Kidney epithelial cell (primary cell): ENCODE measurements around the gene PSD2. TPM values are rescaled to one million over a fixed set of nuclear protein-coding genes. Genes with fewer than 3 reads are reported as not detected.

ENCODE experiments used
- DNase-seq: peaks from one replicate; pipeline ENCODE4 v3.0.0-alpha.2; 2010; ENCODE audit warnings: low read depth
- H3K27me3 ChIP-seq: 2 replicates; pipeline ENCODE4 v1.6.0; 2011; ENCODE audit warnings: low read length; ENCODE audit not compliant: control insufficient read depth, insufficient read depth
- H3K36me3 ChIP-seq: 2 replicates; pipeline ENCODE4 v1.5.1; 2011; ENCODE audit warnings: low read length; ENCODE audit not compliant: control insufficient read depth, insufficient read depth
- H3K4me3 ChIP-seq: 2 replicates; pipeline ENCODE4 v1.5.1; 2011; ENCODE audit warnings: low read depth, mild to moderate bottlenecking, control low read depth, low read length
- CTCF ChIP-seq: IDR thresholded peaks from 2 replicates; pipeline ENCODE4 v1.5.1; 2011; ENCODE audit warnings: mild to moderate bottlenecking, moderate library complexity, low read length, control low read depth, inconsistent platforms; ENCODE audit not compliant: insufficient read depth, poor library complexity, severe bottlenecking
- total RNA-seq: library from RNA; depleted of rRNA; stranded (reverse); fragments of >200 nt; gene quantifications from 2 replicates; pipeline ENCODE4 v1.2.3, GENCODE V29; 2015

The PSD2 gene
- total RNA-seq, 1 donor from 2014 or later: 0.13 TPM

GRCh38 chr5:139888370-139888769 lies 92.8 kb downstream of the PSD2 start:
- no peak for DNase-seq
- TF ChIP-seq CTCF: no peak
- Histone ChIP-seq H3K27me3 (peaks cover 23% of the 10 kb centered on the region), H3K36me3 (no peaks in the 10 kb centered on the region), H3K4me3 (no peak overlapping the region)

- TF ChIP-seq CTCF: no peak
- H3K27me3 ChIP-seq: peaks cover 21% of the 10 kb centered on the region
- H3K36me3 ChIP-seq: no peaks in the 10 kb centered on the region
- no peak overlapping the region for H3K4me3 ChIP-seq
- no peak for DNase-seq
Observed at GRCh38 chr5:139889410-139889809, 93.8 kb downstream of the PSD2 start.

- Histone ChIP-seq H3K4me3 (no peak overlapping the region), H3K27me3 (peaks cover 14% of the 10 kb centered on the region), H3K36me3 (no peaks in the 10 kb centered on the region)
- no peak for TF ChIP-seq CTCF
- DNase-seq: no peak
Observed at GRCh38 chr5:139893873-139894272, 98.3 kb downstream of the PSD2 start.

Other genes starting within 250 kb of the PSD2 start
- 120 and 127 TPM in 2 replicates for gene UBE2D2, start 234.5 kb upstream of the PSD2 start, total RNA-seq
- gene CXXC5, start 147.5 kb upstream of the PSD2 start, total RNA-seq: 167 and 183 TPM in 2 replicates
- 0.07 TPM in 1 of 2 replicates, not detected in the other for gene NRG2, start 247.5 kb downstream of the PSD2 start, total RNA-seq